CD1c-positive myeloid dendritic cell (primary cell): ENCODE results near the gene MACROD2.

ENCODE experiments used
- DNase-seq: peaks from one replicate; pipeline ENCODE4 v3.0.0-alpha.2; 2016; ENCODE audit errors: extremely low spot score

Gene MACROD2

GRCh38 chr20:15576411-15576810 is 1581.1 kb downstream of the MACROD2 start:
- DNase-seq, result no peak

- DNase-seq, result no peak
Observed at GRCh38 chr20:15578113-15578512, 1582.8 kb downstream of the MACROD2 start.

GRCh38 chr20:15579688-15580087 is 1584.4 kb downstream of the MACROD2 start:
- DNase-seq, result no peak

- no peak for DNase-seq
Observed at GRCh38 chr20:15582146-15582760, 1586.9 kb downstream of the MACROD2 start.

- DNase-seq, result no peak
Observed at GRCh38 chr20:15584507-15584906, 1589.2 kb downstream of the MACROD2 start.

GRCh38 chr20:15593081-15593480 is 1597.8 kb downstream of the MACROD2 start:
- no peak for DNase-seq

GRCh38 chr20:15594158-15594695 is 1598.9 kb downstream of the MACROD2 start:
- DNase-seq, result no peak

GRCh38 chr20:15596220-15596890 is 1601.0 kb downstream of the MACROD2 start:
- DNase-seq, result no peak

- no peak for DNase-seq
Observed at GRCh38 chr20:15597306-15597705, 1602.0 kb downstream of the MACROD2 start.

GRCh38 chr20:15599961-15600360 is 1604.6 kb downstream of the MACROD2 start:
- DNase-seq, result no peak

GRCh38 chr20:15600565-15600964 is 1605.2 kb downstream of the MACROD2 start:
- DNase-seq, result no peak

GRCh38 chr20:15603506-15603905 is 1608.2 kb downstream of the MACROD2 start:
- no peak for DNase-seq

- DNase-seq, result no peak
Observed at GRCh38 chr20:15603978-15604805, 1608.9 kb downstream of the MACROD2 start.

- DNase-seq, result no peak
Observed at GRCh38 chr20:15609921-15610320, 1614.6 kb downstream of the MACROD2 start.

- no peak for DNase-seq
Observed at GRCh38 chr20:15610787-15611186, 1615.5 kb downstream of the MACROD2 start.

- DNase-seq, result no peak
Observed at GRCh38 chr20:15611541-15611940, 1616.2 kb downstream of the MACROD2 start.

- no peak for DNase-seq
Observed at GRCh38 chr20:15612198-15612597, 1616.9 kb downstream of the MACROD2 start.

- DNase-seq, result no peak
Observed at GRCh38 chr20:15612769-15613168, 1617.5 kb downstream of the MACROD2 start.

GRCh38 chr20:15613530-15613929 is 1618.2 kb downstream of the MACROD2 start:
- no peak for DNase-seq

GRCh38 chr20:15616626-15617025 is 1621.3 kb downstream of the MACROD2 start:
- DNase-seq, result no peak

GRCh38 chr20:15618110-15618509 is 1622.8 kb downstream of the MACROD2 start:
- DNase-seq, result no peak

GRCh38 chr20:15618912-15619311 is 1623.6 kb downstream of the MACROD2 start:
- DNase-seq, result no peak
